GM18951 (cell line): ENCODE measurements around the gene PCDHGA12.
"Not testable (repeated sequence)": the region's sequence is repeated elsewhere in the genome, so short reads cannot be mapped to it uniquely, and the experiment has no call there.

ENCODE experiments used
- POLR2A ChIP-seq: IDR thresholded peaks from 4 replicates; pipeline ENCODE4 v1.6.1; 2011; ENCODE audit warnings: mild to moderate bottlenecking; ENCODE audit not compliant: insufficient read length, insufficient read depth; ENCODE audit errors: extremely low read depth
- in situ Hi-C: fragments of 300-500 bp; cut with MboI; formaldehyde crosslinking; loops from one replicate; pipeline ENCODE4 v1.12.0; 2022; ENCODE audit warnings: low sequenced_read_pairs, mixed read lengths, inconsistent platforms; ENCODE audit not compliant: unreplicated experiment

Gene PCDHGA12

GRCh38 chr5:141398608-141399007, 31.7 kb upstream of the PCDHGA12 start:
- in situ Hi-C loops: no loop called here
- no peak for TF ChIP-seq POLR2A

GRCh38 chr5:141399555-141400258, 30.6 kb upstream of the PCDHGA12 start:
- no peak for TF ChIP-seq POLR2A
- in situ Hi-C loops: no loop called here

GRCh38 chr5:141402553-141403243, 27.6 kb upstream of the PCDHGA12 start, which contains the start of gene PCDHGA9:
PCDHGA9 (plus strand) TSS chr5:141402778; CDS start chr5:141402953, 175 bp downstream.
- TF ChIP-seq POLR2A: no peak
- in situ Hi-C loops: no loop called here

DNA sequence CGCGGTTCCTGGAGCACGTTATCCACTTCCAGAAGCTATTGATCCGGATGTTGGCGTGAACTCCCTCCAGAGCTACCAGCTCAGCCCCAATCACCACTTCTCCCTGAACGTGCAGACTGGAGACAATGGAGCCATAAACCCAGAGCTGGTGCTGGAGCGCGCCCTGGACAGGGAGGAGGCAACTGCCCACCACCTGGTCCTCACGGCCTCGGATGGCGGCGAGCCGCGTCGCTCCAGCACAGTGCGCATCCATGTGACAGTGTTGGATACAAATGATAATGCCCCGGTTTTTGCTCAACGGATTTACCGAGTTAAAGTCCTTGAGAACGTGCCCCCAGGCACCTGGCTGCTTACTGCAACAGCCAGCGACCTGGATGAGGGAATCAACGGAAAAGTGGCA, 26.9 kb upstream of the PCDHGA12 start:
- in situ Hi-C loops: no loop called here
- TF ChIP-seq POLR2A: no peak

DNA sequence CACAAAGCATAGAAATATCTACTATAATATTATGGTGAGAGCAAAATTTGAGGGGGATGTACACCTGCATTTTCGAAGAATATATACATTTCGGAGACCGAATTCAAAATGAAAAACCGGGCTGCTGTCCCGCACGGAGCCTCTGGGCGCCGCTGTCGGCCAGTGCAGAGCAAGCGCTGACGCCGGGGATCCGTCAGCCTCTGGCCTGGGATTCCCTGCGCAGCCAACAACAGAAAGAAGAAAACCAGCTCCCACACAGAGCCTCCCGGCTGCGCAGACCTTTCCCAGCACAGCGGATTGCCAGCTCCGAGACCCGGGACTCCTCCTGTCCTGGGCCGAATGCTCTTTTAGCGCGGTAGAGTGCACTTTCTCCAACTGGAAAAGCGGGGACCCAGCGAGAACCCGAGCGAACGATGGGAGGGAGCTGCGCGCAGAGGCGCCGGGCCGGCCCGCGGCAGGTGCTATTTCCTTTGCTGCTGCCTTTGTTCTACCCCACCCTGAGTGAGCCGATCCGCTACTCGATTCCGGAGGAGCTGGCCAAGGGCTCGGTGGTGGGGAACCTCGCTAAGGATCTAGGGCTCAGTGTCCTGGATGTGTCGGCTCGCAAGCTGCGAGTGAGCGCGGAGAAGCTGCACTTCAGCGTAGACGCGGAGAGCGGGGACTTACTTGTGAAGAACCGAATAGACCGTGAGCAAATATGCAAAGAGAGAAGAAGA, 22.4 kb upstream of the PCDHGA12 start, which contains the start of gene PCDHGB6:
PCDHGB6 (plus strand) TSS at position 232 of the 716 bp plus-strand sequence; CDS start at position 414, 182 bp downstream.
- in situ Hi-C loops: not testable (repeated sequence)

GRCh38 chr5:141409598-141410306, 20.6 kb upstream of the PCDHGA12 start:
- in situ Hi-C loops: no loop called here
- TF ChIP-seq POLR2A: no peak

- in situ Hi-C loops: no loop called here
- TF ChIP-seq POLR2A: no peak
These were observed 18.7 kb upstream of the PCDHGA12 start for GRCh38 chr5:141411575-141411974.

DNA sequence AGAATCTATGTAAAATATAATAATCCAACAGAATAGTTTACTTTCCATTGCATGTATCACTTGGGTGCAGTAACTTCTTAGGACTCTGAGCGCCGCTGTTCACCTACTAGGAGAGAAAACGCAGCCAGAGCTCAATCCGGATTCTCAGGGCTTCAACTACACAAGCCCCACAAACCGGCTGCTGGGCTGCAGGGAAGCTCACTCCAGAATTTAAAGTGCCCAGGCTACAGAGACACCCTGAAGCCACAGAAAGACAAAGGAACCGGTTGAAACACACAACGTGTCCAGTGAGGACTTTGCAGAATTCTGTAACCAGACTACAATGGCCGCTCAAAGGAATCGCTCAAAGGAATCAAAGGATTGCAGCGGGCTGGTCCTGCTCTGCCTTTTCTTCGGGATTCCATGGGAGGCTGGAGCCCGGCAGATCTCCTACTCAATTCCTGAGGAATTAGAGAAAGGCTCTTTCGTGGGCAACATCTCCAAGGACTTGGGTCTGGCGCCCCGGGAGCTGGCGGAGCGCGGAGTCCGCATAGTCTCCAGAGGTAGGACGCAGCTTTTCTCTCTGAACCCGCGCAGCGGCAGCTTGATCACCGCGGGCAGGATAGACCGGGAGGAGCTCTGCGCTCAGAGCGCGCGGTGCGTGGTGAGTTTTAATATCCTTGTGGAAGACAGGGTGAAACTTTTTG, 17.3 kb upstream of the PCDHGA12 start, which contains the start of gene PCDHGA10:
PCDHGA10 (plus strand) TSS at position 134 of the 686 bp plus-strand sequence; CDS start at position 323, 189 bp downstream.
- no peak for TF ChIP-seq POLR2A
- in situ Hi-C loops: no loop called here

DNA sequence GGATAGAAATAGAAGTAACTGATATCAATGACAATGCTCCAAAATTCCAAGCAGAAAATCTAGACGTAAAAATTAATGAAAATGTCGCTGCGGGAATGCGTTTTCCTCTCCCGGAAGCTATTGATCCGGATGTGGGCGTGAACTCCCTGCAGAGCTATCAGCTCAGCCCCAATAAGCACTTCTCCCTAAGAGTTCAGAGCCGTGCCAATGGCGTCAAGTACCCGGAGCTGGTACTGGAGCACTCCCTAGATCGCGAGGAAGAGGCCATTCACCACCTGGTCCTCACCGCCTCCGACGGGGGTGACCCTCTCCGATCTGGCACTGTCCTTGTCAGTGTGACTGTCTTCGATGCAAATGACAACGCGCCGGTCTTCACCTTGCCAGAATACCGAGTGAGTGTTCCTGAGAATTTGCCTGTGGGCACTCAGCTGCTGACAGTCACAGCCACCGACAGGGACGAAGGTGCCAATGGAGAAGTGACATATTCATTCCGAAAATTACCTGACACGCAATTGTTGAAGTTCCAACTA, 16.7 kb upstream of the PCDHGA12 start:
- TF ChIP-seq POLR2A: no peak
- in situ Hi-C loops: no loop called here

DNA sequence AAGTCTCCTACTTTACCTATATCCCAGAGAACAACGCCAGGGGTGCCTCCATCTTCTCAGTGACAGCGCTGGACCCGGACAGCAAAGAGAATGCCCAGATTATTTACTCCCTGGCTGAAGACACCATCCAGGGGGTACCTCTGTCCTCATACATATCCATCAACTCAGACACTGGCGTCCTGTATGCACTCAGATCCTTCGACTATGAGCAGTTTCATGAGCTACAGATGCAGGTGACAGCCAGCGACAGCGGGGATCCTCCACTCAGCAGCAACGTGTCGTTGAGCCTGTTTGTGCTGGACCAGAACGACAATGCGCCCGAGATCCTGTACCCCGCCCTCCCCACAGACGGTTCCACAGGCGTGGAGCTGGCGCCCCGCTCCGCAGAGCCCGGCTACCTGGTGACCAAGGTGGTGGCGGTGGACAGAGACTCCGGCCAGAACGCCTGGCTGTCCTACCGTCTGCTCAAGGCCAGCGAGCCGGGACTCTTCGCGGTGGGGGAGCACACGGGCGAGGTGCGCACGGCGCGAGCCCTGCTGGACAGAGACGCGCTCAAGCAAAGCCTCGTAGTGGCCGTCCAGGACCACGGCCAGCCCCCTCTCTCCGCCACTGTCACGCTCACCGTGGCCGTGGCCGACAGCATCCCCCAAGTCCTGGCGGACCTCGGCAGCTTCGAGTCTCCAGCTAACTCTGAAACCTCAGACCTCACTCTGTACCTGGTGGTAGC, 15.6 kb upstream of the PCDHGA12 start:
- in situ Hi-C loops: loop anchor here (5.0 kb wide), 1 partner anchor 148 kb away; no protein-coding TSS in a partner anchor

GRCh38 chr5:141415275-141415618, 15.1 kb upstream of the PCDHGA12 start:
- in situ Hi-C loops: loop anchor here (5.0 kb wide), 1 partner anchor 147 kb away; no protein-coding TSS in a partner anchor

DNA sequence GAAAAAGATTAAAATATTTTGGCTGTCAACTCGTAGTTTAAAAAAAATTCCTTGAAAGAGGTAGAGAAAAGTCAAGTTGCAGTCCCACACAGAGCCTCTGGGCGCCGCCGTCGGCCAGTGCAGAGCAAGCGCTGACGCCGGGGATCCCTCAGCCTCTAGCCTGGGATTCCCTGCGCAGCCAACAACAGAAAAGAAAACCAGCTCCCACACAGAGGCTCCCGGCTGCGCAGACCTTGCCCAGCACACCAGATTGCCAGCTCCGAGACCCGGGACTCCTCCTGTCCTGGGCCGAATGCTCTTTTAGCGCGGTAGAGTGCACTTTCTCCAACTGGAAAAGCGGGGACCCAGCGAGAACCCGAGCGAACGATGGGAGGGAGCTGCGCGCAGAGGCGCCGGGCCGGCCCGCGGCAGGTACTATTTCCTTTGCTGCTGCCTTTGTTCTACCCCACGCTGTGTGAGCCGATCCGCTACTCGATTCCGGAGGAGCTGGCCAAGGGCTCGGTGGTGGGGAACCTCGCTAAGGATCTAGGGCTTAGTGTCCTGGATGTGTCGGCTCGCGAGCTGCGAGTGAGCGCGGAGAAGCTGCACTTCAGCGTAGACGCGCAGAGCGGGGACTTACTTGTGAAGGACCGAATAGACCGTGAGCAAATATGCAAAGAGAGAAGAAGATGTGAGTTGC, 12.7 kb upstream of the PCDHGA12 start, which contains the start of gene PCDHGB7:
PCDHGB7 (plus strand) TSS at position 184 of the 679 bp plus-strand sequence; CDS start at position 367, 183 bp downstream.
- in situ Hi-C loops: loop anchor here (5.0 kb wide), 1 partner anchor 145 kb away; no protein-coding TSS in a partner anchor
